K562 (cell line): ENCODE measurements around the gene SKOR1. TPM values are rescaled to one million over a fixed set of nuclear protein-coding genes. Genes with fewer than 3 reads are reported as not detected.

Experiments
- CBX8 ChIP-seq: fragments of 200-600 bp; sonication (generic); IDR thresholded peaks from 2 replicates; pipeline ENCODE4 v1.6.1; 2012; ENCODE audit warnings: borderline replicate concordance, mixed run types, low read depth, mild to moderate bottlenecking, moderate library complexity, mixed read lengths, low read length, control low read depth, inconsistent platforms; ENCODE audit not compliant: poor library complexity, severe bottlenecking; ENCODE audit errors: extremely low read depth
- CTCFL ChIP-seq: IDR thresholded peaks from 2 replicates; pipeline ENCODE4 v1.6.1; 2011; ENCODE audit warnings: borderline replicate concordance, low read depth, mild to moderate bottlenecking, moderate library complexity, low read length; ENCODE audit not compliant: insufficient read depth, poor library complexity, severe bottlenecking
- DPF2 ChIP-seq: fragments of 450-650 bp; IDR thresholded peaks from 2 replicates; pipeline ENCODE4 v1.6.1; 2016
- ELF1 ChIP-seq: fragments of 200-800 bp; sonication (Bioruptor generic); IDR thresholded peaks from 2 replicates; pipeline ENCODE4 v1.6.1; 2016; ENCODE audit warnings: missing genetic modification characterization, missing compliant biosample characterization
- ETV5 ChIP-seq: sonication (generic); formaldehyde crosslinking; IDR thresholded peaks from 2 replicates; pipeline ENCODE4 v1.4.0; 2020; ENCODE audit warnings: low read depth, mild to moderate bottlenecking, missing genetic modification reagents
- MCM3 ChIP-seq: fragments of 450-650 bp; IDR thresholded peaks from 2 replicates; pipeline ENCODE4 v1.6.1; 2016
- NFATC3 ChIP-seq: fragments of 450-650 bp; IDR thresholded peaks from 2 replicates; pipeline ENCODE4 v1.6.1; 2017; ENCODE audit warnings: mild to moderate bottlenecking
- NFIX ChIP-seq: fragments of 250-450 bp; sonication (Bioruptor Pico); IDR thresholded peaks from 2 replicates; pipeline ENCODE4 v1.4.0; 2020; ENCODE audit warnings: low read depth, mild to moderate bottlenecking, moderate library complexity
- POLR2H ChIP-seq: IDR thresholded peaks from 2 replicates; pipeline ENCODE4 v1.6.1; 2016; ENCODE audit warnings: missing genetic modification characterization, low read depth, mild to moderate bottlenecking, control low read depth, missing compliant biosample characterization, moderate library complexity
- PREB ChIP-seq: sonication (generic); formaldehyde crosslinking; IDR thresholded peaks from 2 replicates; pipeline ENCODE4 v1.8.1; 2023; ENCODE audit warnings: mild to moderate bottlenecking, missing genetic modification reagents
- RNF219 ChIP-seq: fragments of 250-450 bp; sonication (Bioruptor Pico); IDR thresholded peaks from 2 replicates; pipeline ENCODE4 v1.5.0; 2022; ENCODE audit warnings: mild to moderate bottlenecking
- SETDB1 ChIP-seq: IDR thresholded peaks from one replicate; pipeline ENCODE4 v1.6.1; 2012; ENCODE audit warnings: low read length, control low read depth, inconsistent platforms
- SMARCC2 ChIP-seq: fragments of 450-650 bp; IDR thresholded peaks from 2 replicates; pipeline ENCODE4 v1.6.1; 2017; ENCODE audit warnings: antibody characterized with exemption, moderate library complexity, mild to moderate bottlenecking, low read depth
- SNAPC5 ChIP-seq: fragments of 250-450 bp; sonication (Bioruptor Pico); IDR thresholded peaks from 2 replicates; pipeline ENCODE4 v1.8.0; 2021; ENCODE audit warnings: moderate library complexity, mild to moderate bottlenecking, inconsistent platforms
- SREBF1 ChIP-seq: fragments of 150-350 bp; IDR thresholded peaks from 2 replicates; pipeline ENCODE4 v1.6.1; 2014; ENCODE audit warnings: antibody characterized with exemption, low read depth, low read length, borderline replicate concordance
- ZBED1 ChIP-seq: IDR thresholded peaks from 2 replicates; pipeline ENCODE4 v1.6.1; 2014
- ZBTB34 ChIP-seq: fragments of 250-450 bp; sonication (Bioruptor Pico); IDR thresholded peaks from 2 replicates; pipeline ENCODE4 v1.8.0; 2021; ENCODE audit warnings: mild to moderate bottlenecking, moderate library complexity
- ZFP30 ChIP-seq: fragments of 250-450 bp; sonication (Bioruptor Pico); IDR thresholded peaks from 2 replicates; pipeline ENCODE4 v1.8.0; 2022; ENCODE audit warnings: moderate library complexity, mild to moderate bottlenecking, inconsistent platforms, borderline replicate concordance
- ZKSCAN8 ChIP-seq: fragments of 200-800 bp; sonication (Bioruptor generic); IDR thresholded peaks from 2 replicates; pipeline ENCODE4 v1.6.1; 2016; ENCODE audit warnings: missing genetic modification characterization, missing compliant biosample characterization
- ZNF398 ChIP-seq: fragments of 250-450 bp; sonication (Bioruptor Pico); IDR thresholded peaks from 2 replicates; pipeline ENCODE4 v1.8.0; 2021; ENCODE audit warnings: moderate library complexity, mild to moderate bottlenecking, inconsistent platforms
- polyA plus RNA-seq, 8 experiments: library from polyadenylated mRNA; depleted of rRNA in 4 of 8; stranded (reverse) in 5 of 8; unstranded in 3 of 8; fragments of >200 nt; fragmentation: Nextera tagmentation in 2 of 8; fragmentation: Illumina TruSeq in 1 of 8; extraction: Ambion mirVana in 2 of 8; extraction: Trizol in 1 of 8; gene quantifications; 2 replicates each; pipeline versions ENCODE4 v1.2.1 to v1.2.3, GENCODE V29; 2011 to 2014; ENCODE audit warnings: inconsistent platforms in 1 of 8, missing spikeins in 1 of 8
- total RNA-seq, 7 experiments: library from RNA; depleted of rRNA in 6 of 7; stranded (reverse); fragments of >200 nt in 6 of 7; fragmentation: Illumina TruSeq in 2 of 7; extraction: Trizol in 2 of 7; gene quantifications; 2 replicates each; pipeline versions ENCODE4 v1.2.1 to v1.2.3, GENCODE V29; 2011 to 2021; ENCODE audit warnings: low replicate concordance in 1 of 7

SKOR1 gene
- total and polyA plus RNA-seq, 9 of the 15 experiments (the other 6 are each of a cell fraction or from before 2014, with no cell fraction given): 0.04 to 0.41 (median 0.09) TPM; not detected in 3

- TF ChIP-seq CTCFL: no peak
- no peak for TF ChIP-seq SREBF1
- no peak for TF ChIP-seq NFATC3
- TF ChIP-seq MCM3: no peak
- no peak for TF ChIP-seq CBX8
- no peak for TF ChIP-seq ZFP30 (CRISPR knock-in tag)
- no peak for TF ChIP-seq NFIX (CRISPR knock-in tag)
- TF ChIP-seq SMARCC2: no peak
- no peak; the same call in 1 of the 2 replicates for TF ChIP-seq ETV5 (CRISPR knock-in tag)
- no peak for TF ChIP-seq SNAPC5 (CRISPR knock-in tag)
- no peak for TF ChIP-seq ELF1
- peak; percentile 94 for TF ChIP-seq ZKSCAN8 (CRISPR knock-in tag)
- no peak for TF ChIP-seq POLR2H
- no peak for TF ChIP-seq ZNF398 (CRISPR knock-in tag)
- no peak for TF ChIP-seq SETDB1
- TF ChIP-seq ZBTB34 (CRISPR knock-in tag): no peak
- no peak for TF ChIP-seq PREB (CRISPR knock-in tag)
- TF ChIP-seq DPF2: no peak
- TF ChIP-seq RNF219 (CRISPR knock-in tag): no peak
- no peak for TF ChIP-seq ZBED1
These were observed 58.0 kb downstream of the SKOR1 start (continued) for GRCh38 chr15:67883234-67883773.
